HG02571 (cell line): Measurements from ENCODE around the gene TIGD4.

Experiments used
- ATAC-seq: cut with Tn5 transposase; IDR thresholded peaks from one replicate; pipeline ENCODE4 v1.9.1; 2021; ENCODE audit warnings: mild to moderate bottlenecking, moderate library complexity; ENCODE audit not compliant: unreplicated experiment

The TIGD4 gene

DNA sequence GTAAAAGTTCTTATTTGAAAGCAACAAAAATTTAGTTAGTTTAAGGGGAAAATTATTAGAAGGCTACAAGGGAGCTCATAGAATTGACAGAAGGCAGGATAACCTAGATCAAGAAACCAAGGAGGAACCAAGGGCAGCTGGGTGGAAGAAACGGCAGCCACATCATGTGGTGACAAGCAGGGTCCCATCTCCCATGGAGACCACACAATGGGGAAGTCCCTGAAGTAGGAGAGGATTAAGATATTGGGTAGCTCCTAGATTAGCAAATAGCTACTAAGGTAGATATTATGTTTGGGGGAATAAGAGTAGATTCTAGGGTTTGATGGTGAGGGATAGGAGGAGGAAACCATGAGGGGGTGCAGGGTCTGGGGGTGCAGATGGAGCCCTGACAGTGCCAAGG is 51.7 kb downstream of the TIGD4 start:
- no peak for ATAC-seq

DNA sequence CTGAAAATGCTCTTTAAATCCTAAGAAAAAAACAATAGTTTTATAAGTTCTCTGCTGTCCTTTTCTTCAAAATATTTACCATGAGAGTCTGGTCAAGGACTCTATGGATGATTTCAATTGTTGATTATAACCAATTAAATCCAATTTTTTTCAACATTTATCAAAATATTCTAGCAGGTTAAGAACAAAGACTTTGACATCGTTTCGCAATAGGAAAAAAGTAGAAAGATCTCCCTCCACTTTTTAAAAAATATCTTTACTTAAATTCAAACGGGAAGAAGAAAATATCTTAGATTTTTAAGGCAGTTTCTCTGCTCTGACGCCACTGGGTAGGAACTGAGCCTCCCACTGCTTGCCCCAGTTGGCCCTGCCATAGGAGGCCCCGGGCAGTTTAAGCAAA is 55.0 kb downstream of the TIGD4 start:
- no peak for ATAC-seq

GRCh38 chr4:152723236-152723635 is 56.3 kb downstream of the TIGD4 start:
- no peak for ATAC-seq

DNA sequence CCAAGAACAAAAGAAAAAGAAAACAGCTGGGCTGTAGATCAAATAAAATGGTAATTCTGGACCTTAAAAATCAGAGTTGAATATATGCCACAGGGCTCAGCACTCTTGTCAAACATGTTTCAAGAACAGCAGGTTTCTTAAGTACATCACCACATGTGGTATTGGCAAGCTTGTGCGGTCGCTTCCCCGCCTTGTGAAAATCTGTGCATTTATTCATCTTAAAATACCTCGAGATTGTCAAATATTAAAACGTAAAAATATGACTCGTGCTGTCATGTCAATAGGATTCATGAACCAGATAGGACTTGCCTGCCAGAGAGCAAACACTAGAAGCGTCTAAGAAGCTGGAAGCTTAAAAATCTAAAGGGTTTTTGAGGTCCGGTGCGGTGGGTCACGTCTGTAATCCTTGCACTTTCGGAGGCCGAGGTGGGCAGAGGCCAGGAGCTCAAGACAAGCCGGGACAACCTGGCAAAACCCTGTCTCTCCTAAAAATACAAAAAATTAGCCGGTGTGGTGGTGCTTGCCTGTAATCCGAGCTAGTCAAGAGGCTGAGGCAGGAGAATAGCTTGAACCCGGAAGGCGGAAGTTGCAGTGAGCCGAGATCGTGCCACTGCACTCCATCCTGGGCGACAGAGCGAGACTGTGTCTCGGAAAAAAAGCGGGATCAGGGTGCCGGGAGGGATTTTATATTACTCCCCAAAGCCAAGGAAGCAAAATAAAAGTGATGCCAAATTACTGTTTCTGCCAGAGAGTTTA is 59.6 kb downstream of the TIGD4 start:
- no peak for ATAC-seq
